CD1c-positive myeloid dendritic cell (primary cell): ENCODE measurements around the gene AGAP1.
"Not testable (repeated sequence)": the region's sequence is repeated elsewhere in the genome, so short reads cannot be mapped to it uniquely, and the experiment has no call there.

ENCODE experiments used
- DNase-seq: peaks from one replicate; pipeline ENCODE4 v3.0.0-alpha.2; 2016; ENCODE audit errors: extremely low spot score

AGAP1 gene

GRCh38 chr2:236040600-236041328 is 546.9 kb downstream of the AGAP1 start:
- no peak for DNase-seq

GRCh38 chr2:236041616-236042015 is 547.8 kb downstream of the AGAP1 start:
- DNase-seq, result no peak

- DNase-seq, result no peak
These were observed 548.2 kb downstream of the AGAP1 start for GRCh38 chr2:236042087-236042486.

GRCh38 chr2:236044191-236044590 is 550.3 kb downstream of the AGAP1 start:
- no peak for DNase-seq

- no peak for DNase-seq
These were observed 551.7 kb downstream of the AGAP1 start for GRCh38 chr2:236045251-236046235.

DNA sequence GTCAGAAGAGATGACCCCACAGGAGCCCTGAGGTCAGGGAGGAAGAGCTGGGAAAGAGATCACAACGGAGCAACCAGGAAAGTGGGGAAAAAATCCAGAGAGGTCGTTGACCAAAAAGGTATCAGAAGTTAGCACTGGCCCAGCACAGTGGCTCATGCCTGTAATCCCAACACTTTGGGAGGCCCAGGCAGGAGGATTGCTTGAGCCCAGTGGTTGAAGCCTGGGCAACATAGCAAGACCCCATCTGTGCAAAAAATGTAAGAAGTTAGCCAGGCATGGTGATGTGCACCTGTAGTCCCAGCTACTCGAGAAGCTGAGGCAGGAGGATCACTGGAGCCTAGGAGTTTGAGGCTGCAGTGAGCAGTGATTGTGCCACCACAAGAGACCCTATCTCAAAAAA is 552.9 kb downstream of the AGAP1 start:
- DNase-seq, result no peak

- DNase-seq, result no peak
These were observed 553.3 kb downstream of the AGAP1 start for GRCh38 chr2:236047176-236047575.

GRCh38 chr2:236047886-236048540 is 554.2 kb downstream of the AGAP1 start:
- DNase-seq, result no peak

GRCh38 chr2:236049981-236050380 is 556.1 kb downstream of the AGAP1 start:
- DNase-seq, result no peak

- no peak for DNase-seq
These were observed 557.5 kb downstream of the AGAP1 start for GRCh38 chr2:236051351-236051750.

DNA sequence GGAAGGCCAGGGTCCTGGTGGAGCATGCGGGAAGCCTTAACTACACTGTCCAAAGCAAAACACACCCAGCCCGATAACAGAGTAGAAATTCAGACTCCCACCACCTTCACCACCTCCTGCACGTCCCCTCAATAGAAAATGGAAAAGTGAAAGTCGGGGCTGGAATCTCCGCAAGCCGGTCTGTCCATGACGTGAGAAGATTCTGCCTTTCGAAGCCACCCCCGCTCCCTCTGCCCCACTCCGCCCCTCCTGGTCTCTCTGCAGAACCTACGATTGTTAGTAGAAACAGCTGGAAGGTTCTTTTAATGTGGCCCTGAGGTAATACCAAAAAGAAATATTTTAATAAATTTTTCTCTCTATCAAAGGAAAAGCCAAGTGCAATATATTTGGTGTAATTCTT is 558.0 kb downstream of the AGAP1 start:
- DNase-seq, result no peak

DNA sequence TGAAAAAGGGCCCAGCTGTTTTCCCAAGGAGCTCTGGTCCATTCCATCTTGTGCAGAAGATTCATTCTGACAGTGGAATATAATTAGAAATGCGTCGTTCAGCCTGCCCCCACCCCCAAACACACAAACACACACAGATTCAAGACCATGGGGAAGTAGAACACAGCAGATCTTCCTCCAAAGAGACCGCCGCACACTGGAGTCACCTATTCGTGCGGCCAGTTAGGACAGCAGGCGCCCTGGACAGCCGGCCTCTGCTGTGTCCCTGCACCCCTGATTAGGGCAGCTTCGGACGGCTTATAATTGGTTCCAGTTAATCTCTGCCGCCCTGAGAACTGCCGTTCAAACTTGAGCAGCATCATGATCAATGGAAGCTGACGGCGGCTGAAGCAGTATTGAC is 558.4 kb downstream of the AGAP1 start:
- no peak for DNase-seq

- no peak for DNase-seq
These were observed 559.3 kb downstream of the AGAP1 start for GRCh38 chr2:236052926-236053821.

DNA sequence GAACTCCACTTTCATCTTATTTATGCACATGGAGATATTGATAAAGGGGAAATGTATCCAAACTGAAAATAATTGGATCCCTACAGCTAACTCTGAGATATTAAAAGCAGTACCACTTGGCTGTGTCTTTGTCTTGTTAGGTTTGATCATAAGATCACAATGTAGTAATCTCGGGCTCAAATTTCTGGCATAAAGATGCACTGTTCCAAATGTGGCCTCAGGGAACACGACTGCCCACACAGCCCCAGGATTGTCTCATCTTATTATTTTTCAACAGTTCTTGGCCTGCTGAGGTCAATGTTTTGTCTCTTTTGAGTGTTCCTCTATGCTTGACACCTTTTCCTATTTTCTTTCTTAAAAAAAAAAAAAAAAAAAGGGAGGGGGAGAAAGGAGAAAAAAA is 560.3 kb downstream of the AGAP1 start:
- no peak for DNase-seq

DNA sequence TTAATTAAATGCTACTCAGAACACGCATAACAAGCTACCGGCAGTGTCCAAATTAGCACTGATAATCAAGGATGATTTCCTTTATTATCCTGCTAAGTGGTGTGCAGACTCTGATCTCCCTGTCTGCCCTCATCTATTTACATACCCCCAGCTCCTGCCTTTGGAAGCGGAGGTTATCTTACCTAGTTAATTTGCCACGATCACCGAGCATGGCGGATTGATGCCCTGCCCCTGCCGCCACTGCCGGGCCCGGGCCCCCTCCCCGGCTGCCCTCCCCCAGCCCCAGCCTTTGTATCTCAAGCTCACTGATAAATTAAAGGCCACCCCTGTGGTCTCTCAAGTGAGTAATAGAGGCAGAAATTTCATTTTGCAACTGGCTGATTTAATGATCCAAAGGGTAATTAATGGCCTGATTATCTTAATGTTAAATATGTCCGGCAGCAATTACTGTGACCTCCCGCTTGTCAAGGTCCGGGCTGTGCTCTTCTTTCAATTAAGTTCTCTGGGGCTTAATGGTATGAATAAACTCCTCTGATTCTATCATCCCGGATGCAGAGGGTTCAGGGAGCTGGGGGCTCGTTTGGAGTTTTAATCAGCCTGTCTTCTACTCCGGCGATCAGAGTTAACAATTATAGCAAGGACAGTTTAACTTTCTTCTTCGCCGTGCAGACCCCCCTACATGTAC is 560.9 kb downstream of the AGAP1 start:
- no peak for DNase-seq

DNA sequence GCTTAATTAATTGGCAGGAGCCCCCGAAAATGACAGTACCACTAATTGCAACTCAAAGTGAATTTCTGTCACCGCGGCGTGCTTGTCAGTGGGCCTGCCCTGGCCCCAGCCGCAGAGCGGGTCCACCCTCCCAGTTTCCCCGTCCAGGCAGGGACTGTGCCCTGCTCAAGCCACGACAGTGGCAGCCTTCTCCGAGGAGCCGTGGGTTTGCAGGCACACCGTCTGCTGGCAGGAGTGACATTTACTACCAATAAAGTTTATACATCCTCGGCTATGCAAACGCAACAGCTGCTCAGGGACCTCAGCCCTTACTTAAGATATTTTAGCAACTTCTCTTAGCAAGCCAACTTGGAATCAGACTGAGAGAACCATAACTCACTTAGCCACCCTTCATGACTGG is 561.6 kb downstream of the AGAP1 start:
- DNase-seq, result no peak

GRCh38 chr2:236056141-236056540 is 562.3 kb downstream of the AGAP1 start:
- no peak for DNase-seq

DNA sequence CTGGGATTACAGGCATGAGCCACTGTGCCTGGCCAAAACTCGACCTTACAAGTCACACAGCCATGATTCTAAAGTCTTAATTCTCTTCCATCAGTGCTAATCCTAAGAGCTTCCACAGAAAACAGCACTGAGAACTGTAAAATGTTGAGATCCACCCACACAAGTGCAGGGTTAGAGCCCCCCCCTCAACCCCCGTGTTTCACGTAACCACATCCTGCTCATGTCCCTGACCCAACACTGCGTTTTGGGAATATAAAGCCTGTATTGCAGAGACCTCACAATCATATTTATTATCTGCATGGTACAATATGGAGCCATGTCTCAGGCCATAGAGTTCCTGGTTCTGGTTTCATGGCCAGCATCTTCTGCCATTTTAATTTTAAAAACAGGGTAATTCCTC is 563.5 kb downstream of the AGAP1 start:
- no peak for DNase-seq

DNA sequence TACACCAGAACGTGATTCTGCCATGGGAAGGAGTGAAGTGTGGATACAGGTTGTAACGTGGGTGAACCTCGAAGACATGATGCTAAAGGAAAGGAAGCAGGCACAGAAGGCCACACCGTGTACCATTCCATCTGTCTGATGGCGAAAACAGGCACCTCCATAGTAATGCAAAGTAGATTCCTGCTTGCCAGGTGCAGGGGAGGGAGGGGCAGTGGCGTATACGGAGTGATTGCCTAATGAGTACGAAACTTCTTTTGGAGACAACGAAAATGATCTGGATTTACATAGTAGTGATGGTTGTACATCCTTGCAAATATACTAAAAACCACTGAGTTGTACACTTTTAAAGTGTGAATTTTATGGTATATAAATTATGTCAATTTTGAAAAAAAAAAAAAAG is 567.7 kb downstream of the AGAP1 start:
- no peak for DNase-seq

- no peak for DNase-seq
These were observed 568.1 kb downstream of the AGAP1 start for GRCh38 chr2:236061899-236062298.

DNA sequence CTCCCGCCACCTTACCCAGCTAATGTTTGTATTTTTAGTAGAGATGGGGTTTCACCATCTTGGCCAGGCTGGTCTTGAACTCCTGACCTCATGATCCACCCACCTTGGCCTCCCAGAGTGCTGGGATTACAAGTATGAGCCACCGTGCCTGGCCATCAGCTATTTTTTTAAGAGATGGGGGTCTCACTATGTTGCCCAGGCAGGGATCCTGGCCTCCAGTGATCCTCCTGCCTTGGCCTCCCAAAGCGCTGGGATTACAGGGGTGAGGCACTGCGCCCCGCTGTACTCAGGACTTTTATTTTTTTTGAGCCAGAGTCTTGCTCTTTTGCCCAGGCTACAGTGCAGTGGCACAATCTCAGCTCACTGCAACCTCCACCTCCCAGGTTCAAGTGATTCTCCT is 569.0 kb downstream of the AGAP1 start:
- DNase-seq, result not testable (repeated sequence)
